CD4-positive, alpha-beta T cell treated with Interleukin-15 for 4 hours (primary cell): ENCODE data around the gene CUEDC2.
"Not testable (repeated sequence)": the region's sequence is repeated elsewhere in the genome, so short reads cannot be mapped to it uniquely, and the experiment has no call there.

Source experiments
- DNase-seq: peaks from one replicate; pipeline ENCODE4 v3.0.0-alpha.2; 2020; ENCODE audit warnings: low spot score

CUEDC2 gene

GRCh38 chr10:102454662-102455487 lies 22.5 kb upstream of the CUEDC2 start:
- DNase-seq: not testable (repeated sequence)

DNA sequence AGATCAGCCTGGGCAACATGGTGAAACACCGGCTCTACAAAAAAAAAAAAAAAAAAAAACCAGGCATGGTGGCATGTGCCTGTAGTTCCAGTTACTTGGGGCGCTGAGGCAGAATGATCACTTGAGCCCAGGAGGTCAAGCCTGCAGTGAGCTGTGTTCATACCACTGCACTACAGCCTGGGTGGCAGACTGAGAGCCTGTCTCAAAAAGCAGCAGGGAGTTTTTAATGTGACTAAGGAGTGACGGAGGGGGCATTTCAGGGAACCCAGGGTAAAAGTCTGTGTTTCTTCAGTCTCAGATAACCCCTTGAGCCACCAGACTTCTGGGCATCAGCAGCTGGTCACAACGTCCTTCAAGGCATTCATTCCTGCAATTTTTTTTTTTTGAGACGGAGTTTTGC lies 21.1 kb upstream of the CUEDC2 start:
- DNase-seq: no peak

GRCh38 chr10:102452672-102453340 lies 20.4 kb upstream of the CUEDC2 start:
- peak; percentile 59 for DNase-seq

- no peak for DNase-seq
These were observed 19.0 kb upstream of the CUEDC2 start, which contains the start of gene C10orf95 for GRCh38 chr10:102451105-102451969. C10orf95 (minus strand) TSS chr10:102451543; CDS start chr10:102451093, 450 bp downstream.

DNA sequence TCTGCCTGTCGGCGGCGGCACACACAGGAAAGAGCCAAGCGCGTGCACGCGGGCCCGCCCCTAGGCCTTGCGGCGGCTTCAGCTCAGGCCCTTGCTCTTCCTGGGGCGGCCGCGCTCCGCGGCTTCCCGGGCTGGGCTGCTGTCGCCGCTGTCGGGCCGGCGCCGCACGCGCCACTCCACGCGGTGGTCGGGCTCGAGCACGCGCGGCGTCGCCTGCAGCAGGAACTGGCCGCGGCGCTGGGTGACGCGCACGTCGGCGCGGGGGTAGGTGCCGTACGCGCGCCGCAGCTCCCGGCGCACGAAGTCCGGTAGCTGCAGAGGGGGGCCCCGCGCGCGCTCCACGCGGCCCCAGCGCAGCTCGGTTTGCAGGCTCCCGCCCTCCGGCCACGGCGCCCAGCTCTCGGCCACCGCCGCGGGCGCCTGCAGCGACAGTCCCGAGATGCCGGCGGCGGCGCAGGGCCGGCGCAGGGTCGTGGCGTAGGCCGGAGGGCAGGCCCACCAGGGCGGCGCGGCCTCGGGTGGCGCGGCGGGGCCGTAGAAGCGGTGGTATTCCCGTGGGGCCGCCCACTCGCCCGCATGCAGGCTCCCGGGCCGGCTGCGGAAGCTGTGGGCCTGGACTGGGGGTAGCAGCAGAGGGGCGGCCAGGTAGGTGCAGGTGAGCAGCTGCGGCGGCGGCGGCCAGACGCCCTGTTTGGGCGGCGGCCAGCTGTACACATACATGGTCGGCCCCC lies 18.2 kb upstream of the CUEDC2 start:
- DNase-seq: peak; percentile 91

DNA sequence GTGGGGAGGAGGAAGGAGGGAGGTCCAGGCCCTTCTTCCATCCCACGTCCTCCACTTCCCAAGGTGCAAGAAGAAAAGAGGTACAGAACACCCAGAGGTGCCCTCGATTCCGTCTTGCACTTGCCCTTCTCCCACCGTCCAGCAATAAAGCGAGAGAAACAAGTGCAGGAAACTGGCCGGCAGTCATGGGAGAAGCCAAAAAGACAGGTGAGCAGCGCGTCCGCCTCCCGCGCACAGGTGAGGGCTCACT lies 17.7 kb upstream of the CUEDC2 start:
- no peak for DNase-seq

DNA sequence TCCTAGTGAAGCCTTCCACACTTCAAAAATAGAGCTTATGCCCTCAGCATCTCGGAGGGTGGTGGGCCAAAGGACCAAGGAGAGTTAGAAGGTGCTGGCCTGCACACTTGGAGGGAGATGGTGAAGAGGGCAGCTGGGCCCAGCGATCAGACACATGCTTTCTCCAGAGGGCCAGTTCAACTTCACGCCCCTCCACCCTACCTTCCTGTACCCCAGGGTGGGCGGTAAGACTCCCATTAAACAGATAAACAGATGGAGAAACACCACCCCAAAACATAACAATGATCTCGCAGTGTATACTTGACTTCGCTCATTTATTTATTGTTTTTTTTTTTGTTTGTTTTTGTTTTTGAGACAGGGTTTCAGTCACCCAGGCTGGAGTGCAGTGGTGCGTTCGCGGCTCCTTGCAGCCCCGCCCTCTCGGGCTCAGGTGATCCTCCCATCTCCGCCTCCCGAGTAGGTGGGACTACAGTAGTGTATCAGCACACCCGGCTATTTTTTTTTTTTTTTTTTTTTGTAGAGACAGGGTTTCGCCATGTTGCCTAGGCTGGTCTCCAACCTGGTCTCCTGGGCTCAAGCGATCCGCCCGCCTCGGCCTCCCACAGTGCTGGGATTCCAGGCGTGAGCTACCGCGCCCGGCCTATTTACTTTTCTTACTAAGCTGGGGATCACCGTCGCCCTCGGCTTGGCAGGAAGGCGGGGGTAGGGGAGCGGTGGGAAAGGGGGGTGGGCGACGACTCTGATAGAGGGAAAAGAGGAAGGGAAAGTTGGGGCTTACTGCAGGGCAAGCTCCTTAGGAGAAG lies 17.1 kb upstream of the CUEDC2 start:
- peak; percentile 89 for DNase-seq

- DNase-seq: no peak
These were observed 12.5 kb upstream of the CUEDC2 start for GRCh38 chr10:102444851-102445250.

- DNase-seq: no peak
These were observed 6.0 kb upstream of the CUEDC2 start for GRCh38 chr10:102438374-102438773.

- no peak for DNase-seq
These were observed 5.1 kb upstream of the CUEDC2 start for GRCh38 chr10:102437515-102437914.

DNA sequence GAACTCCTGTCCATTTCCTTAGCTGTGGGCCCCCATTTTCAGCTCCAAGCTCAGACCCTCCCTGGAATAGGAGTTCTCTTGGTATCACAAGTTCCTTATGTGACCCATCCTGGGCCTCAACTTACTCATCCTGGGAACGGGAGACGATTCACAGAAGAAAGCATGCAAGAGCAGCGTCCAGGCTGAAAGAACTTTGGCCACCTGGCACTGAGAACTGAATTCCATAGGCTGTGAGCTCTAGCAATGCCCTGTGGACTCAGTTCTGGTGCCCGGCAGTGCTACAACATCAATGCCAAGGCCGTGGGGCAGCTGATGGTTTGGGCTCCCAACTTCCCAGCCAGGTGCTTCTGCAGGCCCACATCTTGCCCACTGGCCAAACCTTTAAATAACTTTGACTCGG lies 3.9 kb upstream of the CUEDC2 start:
- no peak for DNase-seq

- DNase-seq: peak; percentile 47
These were observed 3.3 kb upstream of the CUEDC2 start for GRCh38 chr10:102435529-102436233.

DNA sequence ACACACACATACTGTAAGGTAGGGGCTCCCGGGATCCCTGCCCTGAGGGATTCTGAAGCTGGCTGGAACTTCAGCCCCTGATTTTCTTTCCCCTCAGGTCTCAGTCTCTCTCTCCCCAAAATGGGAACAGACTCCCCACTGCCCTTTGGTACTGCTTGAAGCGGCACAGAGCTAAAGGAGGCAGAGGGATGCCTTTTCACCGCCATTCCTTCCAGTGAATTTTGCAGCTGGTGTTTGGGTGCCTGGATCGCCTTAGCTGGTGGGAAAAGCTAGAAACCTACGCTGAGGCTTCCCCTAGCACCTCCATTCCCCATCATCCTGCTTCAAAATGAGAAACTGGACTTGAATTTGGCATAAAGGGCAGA lies 2.7 kb upstream of the CUEDC2 start:
- no peak for DNase-seq

DNA sequence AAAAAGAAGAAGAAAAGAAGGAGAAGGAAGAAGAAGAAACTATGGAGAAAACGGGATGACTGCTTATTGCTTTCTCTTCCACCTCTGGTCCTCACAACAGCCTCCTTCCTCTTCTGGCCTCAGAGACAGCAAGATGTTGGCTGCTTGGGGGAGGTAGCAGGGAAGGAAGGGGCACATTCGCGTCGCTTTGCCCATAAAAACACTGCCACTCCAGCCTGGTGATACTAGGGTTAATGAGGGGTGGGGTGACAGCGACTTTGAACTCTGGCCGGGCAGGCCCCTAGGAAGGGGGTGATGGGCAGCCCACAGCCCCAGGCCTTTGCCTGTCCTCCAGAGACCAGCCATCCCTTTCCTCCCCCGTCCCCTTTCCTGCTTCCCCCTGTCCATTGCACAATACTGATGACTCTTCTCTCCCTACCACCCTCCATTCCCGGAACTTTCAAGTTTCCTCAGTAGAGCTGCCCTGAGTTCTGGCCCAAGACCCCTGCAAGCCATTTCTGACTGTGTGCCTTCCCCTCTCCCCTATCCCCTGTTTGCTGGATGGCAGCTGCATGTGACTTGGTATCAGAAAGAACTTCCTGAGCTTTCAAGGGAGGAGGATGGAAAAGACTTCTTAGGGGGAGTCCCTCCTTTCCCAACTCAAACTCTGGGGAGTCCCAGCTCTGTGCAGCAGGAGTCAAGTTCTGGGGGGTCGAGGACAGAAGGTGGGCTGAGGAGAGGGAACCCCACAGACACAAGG lies 2.2 kb upstream of the CUEDC2 start:
- no peak for DNase-seq

DNA sequence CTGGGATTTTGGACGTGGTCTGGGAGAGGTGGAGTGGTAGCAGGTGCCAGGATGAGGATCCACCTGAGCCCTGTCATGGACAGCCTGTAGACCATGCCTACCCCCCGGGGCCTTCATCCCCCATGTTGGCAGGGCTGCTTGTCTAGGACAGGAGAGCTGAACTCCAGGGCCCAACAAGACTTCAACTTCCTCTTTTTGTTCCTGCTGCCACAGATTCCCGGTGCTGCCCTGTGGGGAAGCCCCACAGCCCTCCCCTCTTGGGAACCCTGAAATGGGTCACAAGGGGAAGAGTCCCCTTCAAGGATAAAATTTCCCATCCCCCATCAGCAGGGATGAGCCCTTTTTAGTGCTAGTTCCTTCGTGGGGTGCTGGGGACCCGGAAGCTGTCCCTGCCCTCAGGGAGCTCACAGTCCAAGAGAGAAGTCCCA lies 1.3 kb upstream of the CUEDC2 start:
- DNase-seq: no peak

DNA sequence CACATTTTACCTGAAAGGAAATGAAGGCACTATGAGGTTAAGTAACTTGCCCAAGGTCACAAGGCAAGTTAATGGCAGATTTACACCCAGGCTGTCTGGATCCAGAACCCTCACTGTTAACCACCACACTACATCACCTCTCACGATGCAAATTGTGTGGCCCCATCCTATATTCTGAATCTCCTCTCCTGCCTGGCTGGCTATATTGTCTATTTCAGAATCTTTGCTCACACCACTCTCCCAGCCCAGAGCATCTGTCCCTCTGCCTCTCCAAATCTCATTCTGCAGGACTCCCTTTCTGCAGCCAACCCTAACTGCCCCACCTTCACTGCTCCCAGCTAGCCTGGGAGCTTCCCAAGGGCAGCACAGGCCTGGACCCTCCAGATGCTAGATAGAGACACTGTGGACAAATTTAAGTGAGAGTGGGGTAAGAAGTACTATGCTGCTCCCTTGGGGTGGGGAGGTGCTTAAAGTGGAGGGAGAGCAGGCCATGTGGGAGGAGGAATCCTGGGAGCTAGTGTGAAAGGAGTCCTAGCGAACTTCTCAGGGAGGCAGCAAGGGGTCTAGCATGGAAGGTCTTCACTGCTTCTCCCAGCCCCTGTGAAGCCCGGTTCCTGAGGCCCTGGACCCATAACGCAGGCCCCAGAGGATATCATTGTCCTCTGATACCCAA lies 786 bp downstream of the CUEDC2 start:
- no peak for DNase-seq

GRCh38 chr10:102429468-102429867 lies 2.9 kb downstream of the CUEDC2 start:
- no peak for DNase-seq

GRCh38 chr10:102426803-102427287 lies 5.5 kb downstream of the CUEDC2 start:
- no peak for DNase-seq

GRCh38 chr10:102425444-102425843 lies 6.9 kb downstream of the CUEDC2 start:
- DNase-seq: no peak
